OCI-LY3 (cell line): ENCODE data around the gene ZMYM3.
A peak's percentile ranks its signal among the peaks of the same experiment; 100 is the strongest.

Experiments used
- H2AFZ ChIP-seq: fragments of 200-600, 300-600 bp; shearing (Covaris generic); 2 replicates; pipeline ENCODE4 v1.6.0; 2014; ENCODE audit warnings: antibody characterized with exemption, low read depth, low read length
- H3K27ac ChIP-seq: fragments of 200-600, 300-600 bp; sonication (generic); 2 replicates; pipeline ENCODE4 v1.5.1; 2014; ENCODE audit warnings: mild to moderate bottlenecking, low read length, moderate library complexity, mixed read lengths
- H3K27me3 ChIP-seq: fragments of 200-600, 300-600 bp; sonication (generic); 2 replicates; pipeline ENCODE4 v1.6.1; 2014; ENCODE audit warnings: low read depth, low read length, mixed read lengths
- H3K36me3 ChIP-seq: fragments of 200-600, 300-600 bp; sonication (generic); replicated peaks from 2 replicates; pipeline ENCODE3; 2014; ENCODE audit warnings: low read depth, low read length, mixed read lengths
- H3K4me1 ChIP-seq: fragments of 300-600, 200-600 bp; sonication (generic); 2 replicates; pipeline ENCODE4 v1.6.1; 2014; ENCODE audit warnings: low read length, mixed read lengths
- H3K4me2 ChIP-seq: fragments of 200-600, 300-600 bp; sonication (generic); 2 replicates; pipeline ENCODE4 v1.6.1; 2014; ENCODE audit warnings: low read length, mixed read lengths
- H3K4me3 ChIP-seq: fragments of 300-600, 200-600 bp; sonication (generic); 2 replicates; pipeline ENCODE4 v1.5.1; 2014; ENCODE audit warnings: antibody characterized with exemption, mild to moderate bottlenecking, low read length, moderate library complexity
- H3K79me2 ChIP-seq: fragments of 300-600, 200-600 bp; shearing (Covaris generic); 2 replicates; pipeline ENCODE4 v1.6.1; 2014; ENCODE audit warnings: mild to moderate bottlenecking, low read length, mixed read lengths
- H3K9ac ChIP-seq: fragments of 300-600, 200-600 bp; shearing (Covaris generic); 2 replicates; pipeline ENCODE4 v1.6.0; 2014; ENCODE audit warnings: mild to moderate bottlenecking, low read length, moderate library complexity
- H3K9me3 ChIP-seq: fragments of 200-600, 300-600 bp; shearing (Covaris generic); 2 replicates; pipeline ENCODE4 v1.6.1; 2014; ENCODE audit warnings: low read length, mixed read lengths; ENCODE audit not compliant: insufficient read depth
- H4K20me1 ChIP-seq: fragments of 200-600, 300-600 bp; sonication (generic); 2 replicates; pipeline ENCODE4 v1.6.1; 2016; ENCODE audit warnings: low read length, mixed read lengths; ENCODE audit not compliant: insufficient read depth
- CTCF ChIP-seq: fragments of 200-600, 300-600 bp; sonication (generic); IDR thresholded peaks from 2 replicates; pipeline ENCODE4 v1.5.1; 2014; ENCODE audit warnings: antibody characterized with exemption, low read length, low read depth
- EZH2phosphoT487 ChIP-seq: fragments of 200-600 bp; shearing (Covaris generic); IDR thresholded peaks from 2 replicates; pipeline ENCODE4 v1.6.1; 2018; ENCODE audit warnings: antibody characterized with exemption, mixed run types, low read depth

The ZMYM3 gene

GRCh38 chrX:71210816-71211215, 43.1 kb downstream of the ZMYM3 start:
- Histone ChIP-seq H3K4me3 (no peak overlapping the region), H4K20me1 (no peaks in the 10 kb centered on the region), H3K9me3 (no peaks in the 10 kb centered on the region), H3K4me2 (no peak overlapping the region), H3K9ac (no peak overlapping the region), H3K79me2 (no peaks in the 10 kb centered on the region), H3K27ac (no peak overlapping the region), H3K36me3 (no peaks in the 10 kb centered on the region), H3K4me1 (no peaks in the 10 kb centered on the region), H2AFZ (no peak overlapping the region), H3K27me3 (peaks cover 11% of the 10 kb centered on the region; the same call in 1 of the 2 replicates)
- no peak for TF ChIP-seq EZH2phosphoT487
- TF ChIP-seq CTCF = no peak

DNA sequence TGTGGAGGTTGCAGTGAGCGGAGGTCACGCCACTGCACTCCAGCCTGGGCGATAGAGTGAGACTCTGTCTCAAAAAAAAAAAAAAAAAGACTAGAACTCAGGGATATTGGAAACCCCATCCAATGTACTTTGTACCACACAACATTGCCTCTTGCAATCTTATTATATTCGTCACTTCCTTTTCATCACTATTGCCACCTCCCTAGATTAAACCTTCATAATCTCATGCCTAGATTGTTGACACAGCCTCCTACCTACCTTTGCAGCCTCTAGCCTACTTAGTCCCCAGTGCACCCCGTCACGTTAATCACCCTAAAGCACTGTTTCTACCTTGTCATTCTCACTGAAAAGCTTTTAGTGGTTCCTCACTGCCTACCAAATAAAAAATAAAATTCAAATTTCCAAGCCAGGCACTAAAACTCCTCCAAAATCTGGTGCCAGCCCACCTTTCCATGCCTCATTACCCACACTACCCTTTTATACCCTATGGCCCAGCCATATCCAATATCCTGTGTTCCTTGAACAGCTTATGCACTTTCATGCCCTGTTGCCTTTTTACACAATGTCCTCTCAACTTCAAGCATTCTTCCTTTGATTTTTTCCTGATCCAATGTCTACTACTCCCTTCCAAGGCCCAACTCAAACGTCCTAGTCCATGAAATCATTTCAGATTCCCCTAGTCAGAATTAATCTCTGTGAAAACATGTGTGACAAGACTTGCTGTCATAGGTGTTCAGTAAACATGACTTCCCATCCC, 54.5 kb downstream of the ZMYM3 start:
- Histone ChIP-seq H3K27me3 (no peaks in the 10 kb centered on the region), H3K4me1 (peaks cover 34% of the 10 kb centered on the region), H3K4me2 (peak overlapping the region; percentile 35), H2AFZ (peak overlapping the region; percentile 47; the same call in 1 of the 2 replicates), H3K79me2 (peaks cover 30% of the 10 kb centered on the region), H3K36me3 (peaks cover 8% of the 10 kb centered on the region), H3K27ac (peak overlapping the region; percentile 35; the same call in 1 of the 2 replicates), H3K9me3 (no peaks in the 10 kb centered on the region), H3K4me3 (no peak overlapping the region; the same call in 1 of the 2 replicates), H4K20me1 (no peaks in the 10 kb centered on the region), H3K9ac (no peak overlapping the region)
- TF ChIP-seq CTCF (no peak), EZH2phosphoT487 (no peak)

GRCh38 chrX:71198066-71198465, 55.9 kb downstream of the ZMYM3 start:
- Histone ChIP-seq H3K36me3 (peaks cover 8% of the 10 kb centered on the region), H3K79me2 (peaks cover 34% of the 10 kb centered on the region), H3K27ac (peak overlapping the region; percentile 88), H3K9me3 (no peaks in the 10 kb centered on the region), H2AFZ (peak overlapping the region; percentile 22; the same call in 1 of the 2 replicates), H3K9ac (peak overlapping the region; percentile 92), H3K27me3 (no peaks in the 10 kb centered on the region), H4K20me1 (no peaks in the 10 kb centered on the region), H3K4me3 (peak overlapping the region; percentile 84), H3K4me2 (peak overlapping the region; percentile 84), H3K4me1 (peaks cover 34% of the 10 kb centered on the region)
- TF ChIP-seq CTCF (no peak), EZH2phosphoT487 (no peak)

DNA sequence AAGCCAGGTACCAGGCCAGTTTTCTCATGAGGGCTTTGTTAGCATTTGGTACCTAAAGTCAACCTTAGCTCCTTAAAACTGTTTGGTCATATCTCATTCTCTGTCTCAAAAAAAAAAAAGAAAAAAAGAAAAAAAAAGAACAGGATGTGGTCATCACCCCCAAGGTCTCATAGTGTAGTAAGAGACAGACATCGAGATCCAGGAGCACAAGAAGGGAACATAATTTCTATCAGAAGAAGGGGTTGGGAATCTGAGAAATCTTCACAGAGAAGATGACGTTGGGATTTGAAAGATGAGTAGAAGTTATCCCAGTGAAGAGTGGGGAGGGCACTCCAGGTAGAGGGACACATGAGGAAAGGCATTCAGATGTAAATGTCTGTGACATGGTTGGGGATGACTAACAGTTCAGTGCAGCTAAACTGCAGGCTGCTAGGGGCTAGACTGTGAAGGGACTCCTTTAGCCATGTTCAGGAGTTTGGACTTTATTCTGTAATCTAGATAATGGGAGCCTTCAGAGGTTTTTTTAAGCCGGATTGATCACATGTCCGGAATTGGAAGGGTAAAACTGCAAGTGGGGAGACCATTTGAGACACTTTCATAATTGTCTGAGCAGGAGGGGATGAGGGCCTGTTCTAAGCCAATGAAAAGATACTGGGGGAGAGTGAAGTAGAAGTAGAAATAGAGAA, 57.8 kb downstream of the ZMYM3 start:
- Histone ChIP-seq H3K4me3 (peak overlapping the region; percentile 84), H3K4me1 (peaks cover 34% of the 10 kb centered on the region), H3K27ac (no peak overlapping the region), H3K79me2 (peaks cover 41% of the 10 kb centered on the region), H3K27me3 (no peaks in the 10 kb centered on the region), H3K9me3 (no peaks in the 10 kb centered on the region), H3K9ac (peak overlapping the region; percentile 92; the same call in 1 of the 2 replicates), H3K36me3 (peaks cover 8% of the 10 kb centered on the region), H2AFZ (no peak overlapping the region), H3K4me2 (peak overlapping the region; percentile 84), H4K20me1 (no peaks in the 10 kb centered on the region)
- no peak for TF ChIP-seq EZH2phosphoT487
- TF ChIP-seq CTCF = no peak
